Pancreas (tissue), 10 donors: ENCODE measurements around the gene IFRD2. TPM values are rescaled to one million over a fixed set of nuclear protein-coding genes. Genes with fewer than 3 reads are reported as not detected.

Experiments used
- ATAC-seq, 4 donors: fragments of 200-7000 bp; cut with Tn5 transposase; one replicate each; pipeline versions ENCODE4 v1.8.0 to v1.9.1; 2020; ENCODE audit warnings: mild to moderate bottlenecking in 4 of 4, moderate library complexity in 4 of 4
- DNase-seq, 6 donors: peaks; one replicate each; pipeline ENCODE4 v3.0.0-alpha.2; 2020
- FAIRE-seq: peaks from 2 replicates; lab custom pipeline; 2012; peaks lifted over from hg19 to GRCh38; lab: Jason Lieb, UNC
- H3K27ac ChIP-seq, 4 donors: fragments of 200-600 bp; sonication (generic); 1 replicate in 3 of 4; 2 replicates in 1 of 4; pipeline versions ENCODE4 v1.5.0 to v1.8.0; 2020
- H3K27me3 ChIP-seq, 4 donors: fragments of 200-600 bp; one replicate each; pipeline ENCODE4 v1.8.0; 2021
- H3K36me3 ChIP-seq, 3 donors: fragments of 200-600 bp; sonication (generic) in 1 of 3; one replicate each; pipeline versions ENCODE4 v1.5.0 to v1.8.0; 2020 to 2021
- H3K4me1 ChIP-seq, 3 donors: fragments of 200-600 bp; one replicate each; pipeline ENCODE4 v1.8.0; 2021
- H3K4me3 ChIP-seq, 4 donors: fragments of 200-600 bp; sonication (generic) in 2 of 4; one replicate each; pipeline versions ENCODE4 v1.5.0 to v1.8.0; 2020 to 2021
- H3K9me3 ChIP-seq, 4 donors: fragments of 200-600 bp; one replicate each; pipeline ENCODE4 v1.8.0; 2021
- WGBS, 2 donors: extraction: QIAGEN DNeasy Blood & Tissue Kit; methylation state at CpG; one replicate each; pipeline ENCODE4 v1.1.7; 2013; 5-methylcytosine and 5-hydroxymethylcytosine counted together
- intact Hi-C, 3 donors: fragments of 100-400 bp; cut with DNase I; formaldehyde crosslinking; loops; one replicate each; pipeline versions ENCODE4 v1.11.1 to v1.14.2; 2022
- polyA plus RNA-seq, 2 donors: library from polyadenylated mRNA; stranded (reverse); fragments of 200-250 nt; gene quantifications; one replicate each; pipeline ENCODE4 v1.2.3, GENCODE V29; 2013
- total RNA-seq, 6 donors: library from RNA; stranded (reverse); fragmentation: NEBNext Ultra II Directional in 4 of 6; extraction: Animal tissue kit (Norgen Biotek cat#: 25700) in 4 of 6; gene quantifications; one replicate each; pipeline versions ENCODE4 v1.2.1 to v1.2.4, GENCODE V29; 2021 to 2023
- TF ChIP-seq, protein P1 (sequence below), 4 donors: fragments of 200-600 bp; sonication (generic) in 3 of 4; IDR thresholded peaks; one replicate each; pipeline versions ENCODE4 v1.5.0 to v1.8.0; 2021; ENCODE audit warnings: antibody characterized with exemption in 4 of 4
- donor health status: healthy with polysubstance abuse.
- donor health status: DM: no; HTN: no; CAD: no; lungs with moderate emphysema.
- donor health status: DM: no; HTN: no; CAD: no.
- donor health status: control.
- donor health status: control.
- donor health status: Bipolar disorder and iron deficiency.
- donor health status: DM: yes; HTN: yes; CAD: no.
- donor health status: DM: no; HTN: no; CAD: no.
- donor health status: DM: no; HTN: no; CAD: no.
- donor health status: DM: yes; HTN: yes; CAD: no.

IFRD2 gene
- total and polyA plus RNA-seq, 8 donors = 47.1 to 117 (median 59.5) TPM

DNA sequence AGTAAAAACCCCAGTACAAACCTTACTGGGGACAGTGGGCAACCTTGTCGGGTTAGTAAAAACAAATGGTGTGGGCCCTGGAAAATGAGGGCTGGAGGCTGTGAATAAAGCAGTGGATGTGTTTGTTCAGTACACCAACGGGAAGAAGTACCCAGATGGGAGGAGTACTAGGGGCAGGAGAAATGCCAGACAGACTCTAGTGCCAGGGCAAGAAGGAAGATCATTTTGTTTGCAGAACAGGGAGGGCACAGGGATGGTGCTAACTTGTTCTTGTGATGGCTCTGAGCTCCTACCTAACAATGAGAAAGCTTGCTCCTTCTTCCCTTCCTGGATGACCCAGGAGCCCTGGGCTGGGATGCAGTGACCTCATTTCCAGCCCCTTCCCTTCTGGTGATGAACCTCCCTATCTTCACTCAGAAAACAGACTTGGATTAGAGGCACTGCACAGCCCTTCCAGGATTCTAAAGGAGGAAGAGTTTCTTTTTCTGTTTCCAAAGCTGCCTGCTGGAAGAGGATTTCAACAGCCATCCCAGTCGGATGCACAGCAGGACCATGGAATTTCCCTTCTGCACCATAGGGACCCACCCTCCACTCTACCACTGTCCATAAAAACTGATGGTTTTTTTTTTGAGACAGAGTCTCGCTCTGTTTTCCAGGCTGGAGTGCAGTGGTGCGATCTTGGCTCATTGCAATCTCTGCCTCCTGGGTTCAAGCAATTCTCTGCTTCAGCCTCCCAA, 42.3 kb upstream of the IFRD2 start:
- H3K9me3 ChIP-seq = no peaks in the 10 kb centered on the region
- TF ChIP-seq, protein P1, sequence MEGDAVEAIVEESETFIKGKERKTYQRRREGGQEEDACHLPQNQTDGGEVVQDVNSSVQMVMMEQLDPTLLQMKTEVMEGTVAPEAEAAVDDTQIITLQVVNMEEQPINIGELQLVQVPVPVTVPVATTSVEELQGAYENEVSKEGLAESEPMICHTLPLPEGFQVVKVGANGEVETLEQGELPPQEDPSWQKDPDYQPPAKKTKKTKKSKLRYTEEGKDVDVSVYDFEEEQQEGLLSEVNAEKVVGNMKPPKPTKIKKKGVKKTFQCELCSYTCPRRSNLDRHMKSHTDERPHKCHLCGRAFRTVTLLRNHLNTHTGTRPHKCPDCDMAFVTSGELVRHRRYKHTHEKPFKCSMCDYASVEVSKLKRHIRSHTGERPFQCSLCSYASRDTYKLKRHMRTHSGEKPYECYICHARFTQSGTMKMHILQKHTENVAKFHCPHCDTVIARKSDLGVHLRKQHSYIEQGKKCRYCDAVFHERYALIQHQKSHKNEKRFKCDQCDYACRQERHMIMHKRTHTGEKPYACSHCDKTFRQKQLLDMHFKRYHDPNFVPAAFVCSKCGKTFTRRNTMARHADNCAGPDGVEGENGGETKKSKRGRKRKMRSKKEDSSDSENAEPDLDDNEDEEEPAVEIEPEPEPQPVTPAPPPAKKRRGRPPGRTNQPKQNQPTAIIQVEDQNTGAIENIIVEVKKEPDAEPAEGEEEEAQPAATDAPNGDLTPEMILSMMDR (IDR thresholded peaks at IDR 0.05) = no peak
- no peak for DNase-seq
- intact Hi-C loops = no loop called here
- H3K36me3 ChIP-seq = peaks cover 8 to 27% (median 20%) of the 10 kb centered on the region in 3 donors
- peak overlapping the region in 1 of 4 donors; percentile 72 for H3K4me3 ChIP-seq
- ATAC-seq = no peak
- no peaks in the 10 kb centered on the region for H3K27me3 ChIP-seq
- H3K4me1 ChIP-seq = peaks cover 10 to 42% (median 28%) of the 10 kb centered on the region in 3 donors
- H3K27ac ChIP-seq = peak overlapping the region in 2 of 4 donors; percentile 1 to 95
- FAIRE-seq = no peak
- 61 to 63% methylated on average over 5 of the region's 5 CpGs for WGBS, 2 donors

- Histone ChIP-seq H3K27me3 (no peaks in the 10 kb centered on the region), H3K27ac (peak overlapping the region in 3 of 4 donors; percentile 1 to 52 (median 3)), H3K4me3 (no peak overlapping the region), H3K4me1 (peaks cover 10 to 44% (median 28%) of the 10 kb centered on the region in 3 donors), H3K9me3 (no peaks in the 10 kb centered on the region), H3K36me3 (peaks cover 8 to 27% (median 22%) of the 10 kb centered on the region in 3 donors)
- peak in 1 of 6 donors; percentile 25 for DNase-seq
- intact Hi-C loops = no loop called here
- TF ChIP-seq, protein P1 (IDR thresholded peaks at IDR 0.05) = no peak
- ATAC-seq = no peak
- WGBS, 2 donors = 62 to 68% methylated on average over 12 of the region's 12 CpGs
- FAIRE-seq = no peak
Measured at GRCh38 chr3:50333744-50334328, 41.6 kb upstream of the IFRD2 start.

DNA sequence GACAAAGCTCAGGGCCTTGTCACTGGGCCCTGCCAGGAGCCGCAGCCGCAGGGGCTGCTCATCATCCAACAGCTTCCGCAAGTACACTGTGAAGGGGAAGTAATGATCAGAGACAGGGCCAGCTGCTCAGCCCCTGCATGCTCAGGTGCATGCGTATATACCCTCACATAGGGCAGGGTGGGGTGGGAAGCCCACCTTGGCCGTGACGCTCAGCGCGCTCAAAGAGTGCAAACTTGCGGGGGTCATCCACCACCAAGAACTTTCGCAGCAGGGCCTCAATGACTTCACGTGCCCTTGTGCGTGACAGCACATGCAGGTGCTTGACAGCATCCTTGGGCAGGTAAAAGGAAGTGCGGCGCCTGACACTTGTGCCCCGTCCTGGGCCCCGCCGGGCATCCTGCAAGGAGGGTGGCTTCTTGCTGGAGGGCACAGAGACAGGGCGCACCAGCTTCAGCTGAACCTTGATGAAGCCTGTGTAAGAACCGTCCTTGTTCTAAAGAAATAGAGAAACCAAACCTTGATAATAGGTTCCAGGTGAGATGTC, 39.2 kb upstream of the IFRD2 start:
- no peak for ATAC-seq
- Histone ChIP-seq H3K36me3 (peaks cover 8 to 27% (median 22%) of the 10 kb centered on the region in 3 donors), H3K4me3 (no peak overlapping the region), H3K27ac (no peak overlapping the region), H3K4me1 (peaks cover 18 to 47% (median 24%) of the 10 kb centered on the region in 3 donors), H3K27me3 (no peaks in the 10 kb centered on the region), H3K9me3 (no peaks in the 10 kb centered on the region)
- intact Hi-C loops = no loop called here
- TF ChIP-seq, protein P1 (IDR thresholded peaks at IDR 0.05) = no peak
- peak in 2 of 6 donors; percentile 27 to 68 for DNase-seq
- FAIRE-seq = no peak
- WGBS, 2 donors = 93 to 95% methylated on average over 19 of the region's 19 CpGs

DNA sequence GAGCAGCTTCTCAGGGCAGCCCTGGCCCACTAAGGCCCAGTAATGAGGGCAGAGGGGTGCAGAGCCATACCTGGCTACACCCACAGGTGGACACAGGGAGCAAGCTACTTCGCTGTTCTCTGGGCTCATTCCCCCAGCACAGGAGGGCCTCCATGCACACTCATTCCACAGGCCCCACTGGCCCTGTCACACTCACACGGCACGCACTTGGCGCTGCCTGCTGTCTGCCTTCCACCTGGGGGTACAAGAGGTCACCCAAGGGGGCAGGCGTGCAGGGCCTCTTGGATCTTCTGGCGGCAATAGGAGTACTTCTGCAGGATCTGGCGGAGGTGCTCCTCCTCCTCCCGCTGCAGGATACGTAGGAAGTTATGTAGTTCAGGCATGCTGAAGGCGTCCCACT, 38.1 kb upstream of the IFRD2 start:
- Histone ChIP-seq H3K27ac (no peak overlapping the region), H3K4me3 (no peak overlapping the region), H3K36me3 (peaks cover 8 to 34% (median 22%) of the 10 kb centered on the region in 3 donors), H3K4me1 (peaks cover 18 to 37% (median 23%) of the 10 kb centered on the region in 3 donors), H3K27me3 (no peaks in the 10 kb centered on the region), H3K9me3 (no peaks in the 10 kb centered on the region)
- TF ChIP-seq, protein P1 (IDR thresholded peaks at IDR 0.05) = no peak
- FAIRE-seq (no peak), ATAC-seq (no peak), DNase-seq (peak in 1 of 6 donors; percentile 47)
- intact Hi-C loops = no loop called here
- WGBS, 2 donors = 90 to 92% methylated on average over 10 of the region's 10 CpGs
